ENCODE data around the gene NKAIN2.

DNA sequence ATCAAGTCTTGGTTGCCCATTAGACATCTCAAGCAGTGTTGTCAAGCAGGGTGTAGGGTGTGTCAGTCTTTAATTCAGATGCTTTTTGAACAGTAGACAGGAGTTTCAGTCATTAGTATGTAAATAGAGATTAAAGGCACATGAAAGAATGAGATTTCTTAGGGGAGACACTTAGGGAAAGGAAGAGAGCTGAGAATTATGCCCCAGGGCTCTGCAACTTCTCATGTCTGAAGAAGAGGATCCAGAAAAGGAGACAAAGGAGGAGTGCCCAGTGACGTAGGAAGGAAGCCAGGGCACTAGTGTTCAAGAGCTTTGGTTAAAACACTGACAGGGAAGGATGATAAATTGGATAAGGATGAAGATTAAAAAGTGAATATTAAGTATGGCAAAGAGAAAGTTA lies 569.7 kb downstream of the NKAIN2 start:
- no peak for TF ChIP-seq POLR2AphosphoS5 (IDR thresholded peaks at IDR 0.05; ENCODE audit: insufficient read depth, low read depth, low read length)
- TF ChIP-seq CTCF (IDR thresholded peaks at IDR 0.05; ENCODE audit: extremely low read depth in 1 of 2, insufficient read depth in 1 of 2, low read depth in 1 of 2, low read length in 2 of 2), result no peak
- TF ChIP-seq FOS (IDR thresholded peaks at IDR 0.05; ENCODE audit: borderline replicate concordance, insufficient read depth, low read length), result no peak
- no peak for TF ChIP-seq EZH2 (IDR thresholded peaks at IDR 0.05; ENCODE audit: borderline replicate concordance, low read depth, low read length, severe bottlenecking)
